Adrenal gland (tissue), 12 donors: ENCODE data around the gene AGPAT2. TPM values are rescaled to one million over a fixed set of nuclear protein-coding genes. Genes with fewer than 3 reads are reported as not detected.

ENCODE experiments used
- DNase-seq, 7 donors: peaks; one replicate each; pipeline ENCODE4 v3.0.0-alpha.2; 2019 to 2020
- H3K27ac ChIP-seq, 5 donors: fragments of 200-600 bp; sonication (generic) in 4 of 5; 1 replicate in 3 of 5; 2 replicates in 2 of 5; pipeline versions ENCODE4 v1.5.1 to v1.8.0; 2016 to 2020; ENCODE audit warnings: mild to moderate bottlenecking in 1 of 5
- H3K27me3 ChIP-seq: fragments of 200-600 bp; 2 replicates; pipeline ENCODE4 v1.8.0; 2021
- H3K36me3 ChIP-seq, 2 donors: fragments of 200-600 bp; replicated peaks in 1 of 2; 1 replicate in 1 of 2; 2 replicates in 1 of 2; pipeline versions ENCODE4 v1.5.1 to v1.8.0; 2018 to 2022
- H3K4me1 ChIP-seq, 2 donors: fragments of 200-600 bp; replicated peaks in 1 of 2; 1 replicate in 1 of 2; 2 replicates in 1 of 2; pipeline versions ENCODE4 v1.5.1 to v1.8.0; 2018 to 2021
- H3K4me3 ChIP-seq, 4 donors: fragments of 200-600 bp; sonication (generic) in 3 of 4; one replicate each; pipeline ENCODE4 v1.5.1; 2016 to 2018
- H3K9me3 ChIP-seq, 3 donors: fragments of 200-600 bp; sonication (generic) in 1 of 3; replicated peaks in 1 of 3; 1 replicate in 2 of 3; 2 replicates in 1 of 3; pipeline versions ENCODE4 v1.5.1 to v1.8.0; 2016 to 2021
- POLR2A ChIP-seq, 2 donors: fragments of 450-650 bp; IDR thresholded peaks; one replicate each; pipeline ENCODE4 v1.6.1; 2017; ENCODE audit warnings: antibody characterized with exemption in 2 of 2, mild to moderate bottlenecking in 2 of 2, moderate library complexity in 1 of 2
- WGBS, 4 donors: extraction: QIAGEN DNeasy Blood & Tissue Kit in 2 of 4; methylation state at CpG; one replicate each; pipeline versions ENCODE4 v1.1.5 to v1.1.7; 2013 to 2017; 5-methylcytosine and 5-hydroxymethylcytosine counted together
- intact Hi-C, 2 donors: fragments of 100-400 bp; cut with DNase I; formaldehyde crosslinking; loops; one replicate each; pipeline versions ENCODE4 v1.14.1 to v1.15.0; 2022 to 2023
- polyA plus RNA-seq, 3 donors: library from polyadenylated mRNA; stranded (reverse); fragments of 200-250 nt in 2 of 3; fragments of 350-450 nt in 1 of 3; fragmentation: Illumina TruSeq in 1 of 3; extraction: RNeasy Lipid Tissue Mini Kit (QIAGEN cat#74804) in 1 of 3; gene quantifications; one replicate each; pipeline ENCODE4 v1.2.3, GENCODE V29; 2013 to 2014
- total RNA-seq, 9 donors: library from RNA; depleted of rRNA in 4 of 9; stranded (reverse); fragments of >200 nt in 4 of 9; fragments of 120-200 nt in 1 of 9; fragmentation: NEBNext Ultra II Directional in 1 of 9; extraction: Animal tissue kit (Norgen Biotek cat#: 25700) in 1 of 9; gene quantifications; one replicate each; pipeline versions ENCODE4 v1.1.0 to v1.2.4, GENCODE V29; 2013 to 2023
- TF ChIP-seq, protein P1 (sequence below), 6 experiments: fragments of 450-650 bp in 4 of 6; fragments of 200-600 bp in 2 of 6; sonication (generic) in 1 of 6; IDR thresholded peaks; 1 replicate in 5 of 6; 2 replicates in 1 of 6; pipeline versions ENCODE4 v1.5.1 to v1.8.0; 2016 to 2021; ENCODE audit warnings: antibody characterized with exemption in 6 of 6, mild to moderate bottlenecking in 2 of 6, moderate library complexity in 1 of 6
- donor health status: healthy with polysubstance abuse.
- donor health status: Bipolar disorder and iron deficiency.
- donor health status: DM: yes; HTN: yes; CAD: no.
- donor health status: DM: no; HTN: no; CAD: no.
- donor health status: DM: no; HTN: no; CAD: no.
- donor health status: DM: yes; HTN: yes; CAD: no.

The AGPAT2 gene
- total and polyA plus RNA-seq, 12 donors, result 6.4 to 274 (median 48.0) TPM

DNA sequence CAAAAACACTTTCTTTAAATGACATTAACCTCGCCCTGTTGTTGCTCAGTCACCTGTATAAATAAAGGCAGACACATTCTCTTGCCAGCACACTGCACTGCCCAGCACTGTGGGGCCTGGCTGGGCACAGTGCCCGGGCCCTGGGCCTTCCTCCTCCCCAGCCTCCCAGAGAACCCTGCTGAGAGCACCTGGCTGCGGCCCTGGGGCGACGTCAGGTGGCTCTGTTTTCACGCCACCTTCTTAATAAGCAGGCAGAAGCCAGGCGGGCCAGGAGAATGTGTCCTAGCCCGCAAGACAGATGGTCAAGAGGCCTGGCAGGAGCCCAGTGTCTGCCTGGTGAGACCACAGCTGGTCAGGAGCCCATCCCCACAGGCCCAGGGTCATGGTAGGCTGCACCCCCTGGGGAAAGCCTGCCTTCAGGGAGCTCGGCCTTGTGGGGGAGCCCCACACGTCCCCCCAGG is 8.2 kb upstream of the AGPAT2 start:
- no peak overlapping the region for H3K27ac ChIP-seq
- intact Hi-C loops, result no loop called here
- no peak for DNase-seq
- 72 to 84% (median 80%) methylated on average over 6 to 10 of the region's 10 CpGs for WGBS, 4 donors
- TF ChIP-seq, protein P1, sequence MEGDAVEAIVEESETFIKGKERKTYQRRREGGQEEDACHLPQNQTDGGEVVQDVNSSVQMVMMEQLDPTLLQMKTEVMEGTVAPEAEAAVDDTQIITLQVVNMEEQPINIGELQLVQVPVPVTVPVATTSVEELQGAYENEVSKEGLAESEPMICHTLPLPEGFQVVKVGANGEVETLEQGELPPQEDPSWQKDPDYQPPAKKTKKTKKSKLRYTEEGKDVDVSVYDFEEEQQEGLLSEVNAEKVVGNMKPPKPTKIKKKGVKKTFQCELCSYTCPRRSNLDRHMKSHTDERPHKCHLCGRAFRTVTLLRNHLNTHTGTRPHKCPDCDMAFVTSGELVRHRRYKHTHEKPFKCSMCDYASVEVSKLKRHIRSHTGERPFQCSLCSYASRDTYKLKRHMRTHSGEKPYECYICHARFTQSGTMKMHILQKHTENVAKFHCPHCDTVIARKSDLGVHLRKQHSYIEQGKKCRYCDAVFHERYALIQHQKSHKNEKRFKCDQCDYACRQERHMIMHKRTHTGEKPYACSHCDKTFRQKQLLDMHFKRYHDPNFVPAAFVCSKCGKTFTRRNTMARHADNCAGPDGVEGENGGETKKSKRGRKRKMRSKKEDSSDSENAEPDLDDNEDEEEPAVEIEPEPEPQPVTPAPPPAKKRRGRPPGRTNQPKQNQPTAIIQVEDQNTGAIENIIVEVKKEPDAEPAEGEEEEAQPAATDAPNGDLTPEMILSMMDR (IDR thresholded peaks at IDR 0.05), result no peak
- TF ChIP-seq POLR2A (IDR thresholded peaks at IDR 0.05), result no peak
- H3K36me3 ChIP-seq, result no peaks in the 10 kb centered on the region
- H3K9me3 ChIP-seq, result no peaks in the 10 kb centered on the region
- H3K4me1 ChIP-seq, result peaks cover 0 to 3% of the 10 kb centered on the region in 2 donors
- peaks cover 8% of the 10 kb centered on the region for H3K27me3 ChIP-seq
- no peak overlapping the region for H3K4me3 ChIP-seq

DNA sequence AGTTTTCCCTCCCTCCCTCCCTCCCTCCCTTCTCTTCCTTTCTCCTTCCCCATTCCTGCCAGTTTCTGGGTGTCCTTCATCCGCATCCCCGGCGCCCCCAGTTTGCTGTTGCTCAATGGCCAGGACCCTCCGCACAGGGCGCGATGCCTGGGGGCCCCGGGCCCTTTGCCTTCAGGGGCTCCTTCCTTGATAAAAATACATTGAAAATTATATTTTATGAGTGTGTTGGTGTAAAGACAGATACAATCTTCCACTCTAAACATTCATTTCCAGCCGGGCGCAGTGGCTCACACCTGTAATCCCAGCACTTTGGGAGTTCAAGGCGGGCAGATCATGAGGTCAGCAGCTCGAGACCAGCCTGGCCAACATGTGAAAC is 7.6 kb upstream of the AGPAT2 start:
- Histone ChIP-seq H3K27me3 (peaks cover 4% of the 10 kb centered on the region), H3K4me3 (no peak overlapping the region), H3K4me1 (peaks cover 0 to 3% of the 10 kb centered on the region in 2 donors), H3K9me3 (no peaks in the 10 kb centered on the region), H3K27ac (no peak overlapping the region), H3K36me3 (no peaks in the 10 kb centered on the region)
- no peak for TF ChIP-seq POLR2A (IDR thresholded peaks at IDR 0.05)
- TF ChIP-seq, protein P1 (IDR thresholded peaks at IDR 0.05), result no peak
- 84 to 90% (median 88%) methylated on average over 11 of the region's 11 CpGs for WGBS, 4 donors
- no peak for DNase-seq
- intact Hi-C loops, result no loop called here

DNA sequence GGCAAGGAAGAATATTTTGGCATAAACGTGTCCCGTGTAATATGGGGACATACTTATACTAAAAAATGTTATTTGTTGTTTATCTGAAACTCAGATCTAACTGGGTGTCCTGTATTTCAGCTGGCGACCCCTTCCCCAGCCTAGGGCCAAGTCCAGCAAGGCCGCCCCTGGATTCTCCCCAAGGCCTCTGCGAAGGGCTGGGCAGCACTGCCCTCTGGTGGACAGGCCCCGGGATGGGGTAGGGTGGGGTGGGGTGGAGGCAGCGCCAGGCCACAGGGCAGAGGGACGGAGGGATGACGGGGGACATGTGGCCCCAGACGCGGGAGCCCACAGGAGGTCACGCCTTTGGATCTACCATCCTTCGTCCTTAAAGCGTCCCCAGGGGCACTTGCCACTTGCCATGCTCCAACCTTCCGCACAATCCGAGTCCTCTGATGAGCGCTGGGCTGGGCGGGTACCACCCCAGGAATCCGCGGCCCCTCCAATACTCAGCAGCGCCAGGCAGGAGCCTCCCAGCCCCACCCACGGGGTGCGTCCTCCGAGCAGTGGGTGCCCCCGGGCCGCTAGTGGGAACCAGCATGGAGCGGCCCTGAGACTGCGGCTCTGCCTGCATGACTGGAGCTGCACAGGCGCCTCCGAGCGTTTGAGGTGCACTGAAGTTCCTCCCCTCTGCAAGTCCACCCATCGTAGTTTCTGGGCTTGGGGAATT is 7.1 kb upstream of the AGPAT2 start:
- peak in 6 of 7 donors; percentile 55 to 75 (median 65) for DNase-seq
- no peaks in the 10 kb centered on the region for H3K9me3 ChIP-seq
- WGBS, 4 donors, result 32 to 46% (median 38%) methylated on average over 12 to 32 of the region's 32 CpGs

DNA sequence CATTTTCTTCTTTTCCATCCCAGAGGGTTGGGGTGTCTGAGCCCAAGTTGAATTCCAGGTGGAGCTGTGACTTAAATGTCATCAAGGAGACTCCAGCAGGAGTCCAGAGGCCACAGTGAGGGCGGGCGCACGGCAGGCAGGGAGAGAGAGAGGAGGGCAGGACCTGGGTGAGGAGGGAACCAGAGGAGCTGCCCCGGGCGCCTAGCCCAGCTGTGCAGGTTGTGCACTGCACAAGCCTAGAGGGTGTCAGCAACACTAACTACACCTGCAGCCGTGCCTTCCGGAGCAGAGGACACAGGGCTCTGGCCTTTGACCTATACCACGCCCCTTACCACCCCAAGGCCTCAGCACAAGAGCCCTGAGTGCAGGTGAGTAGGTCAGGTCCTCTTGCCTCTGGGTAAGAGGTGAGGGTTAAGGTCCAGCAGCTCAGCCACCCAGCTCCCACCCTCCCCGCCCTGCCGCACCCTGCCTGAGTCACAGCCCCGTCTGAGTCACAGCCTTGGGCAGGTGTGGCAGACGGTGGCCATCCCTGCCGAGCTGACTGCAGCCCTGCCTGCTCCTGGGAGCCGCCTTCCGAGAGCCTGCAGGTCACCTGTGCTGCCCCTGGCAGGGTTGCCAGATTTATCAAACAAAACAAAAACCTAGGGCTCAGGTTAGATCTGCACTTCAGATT is 6.4 kb upstream of the AGPAT2 start:
- H3K27me3 ChIP-seq, result no peaks in the 10 kb centered on the region
- intact Hi-C loops, result no loop called here
- no peaks in the 10 kb centered on the region for H3K9me3 ChIP-seq
- DNase-seq, result peak in 6 of 7 donors; percentile 52 to 78 (median 74)
- no peak overlapping the region for H3K4me3 ChIP-seq
- peaks cover 0 to 3% of the 10 kb centered on the region in 2 donors for H3K4me1 ChIP-seq
- H3K36me3 ChIP-seq, result no peaks in the 10 kb centered on the region
- TF ChIP-seq, protein P1 (IDR thresholded peaks at IDR 0.05), result no peak
- TF ChIP-seq POLR2A (IDR thresholded peaks at IDR 0.05), result no peak
- WGBS, 4 donors, result 25 to 64% (median 55%) methylated on average over 7 to 15 of the region's 15 CpGs
- no peak overlapping the region for H3K27ac ChIP-seq

More for the DNA sequence above, 7.1 kb upstream of the AGPAT2 start:
- Histone ChIP-seq H3K4me1 (peaks cover 0 to 3% of the 10 kb centered on the region in 2 donors), H3K27me3 (no peaks in the 10 kb centered on the region), H3K27ac (no peak overlapping the region), H3K36me3 (no peaks in the 10 kb centered on the region), H3K4me3 (no peak overlapping the region)
- TF ChIP-seq, protein P1 (IDR thresholded peaks at IDR 0.05), result peak; percentile 53 to 71 (median 64)
- TF ChIP-seq POLR2A (IDR thresholded peaks at IDR 0.05), result no peak
- intact Hi-C loops, result no loop called here
